Fibroblast of skin of abdomen (primary cell): ENCODE measurements around the gene ADCY1.

ENCODE experiments used
- DNase-seq: peaks from one replicate; pipeline ENCODE4 v3.0.0-alpha.2; 2013

ADCY1 gene

DNA sequence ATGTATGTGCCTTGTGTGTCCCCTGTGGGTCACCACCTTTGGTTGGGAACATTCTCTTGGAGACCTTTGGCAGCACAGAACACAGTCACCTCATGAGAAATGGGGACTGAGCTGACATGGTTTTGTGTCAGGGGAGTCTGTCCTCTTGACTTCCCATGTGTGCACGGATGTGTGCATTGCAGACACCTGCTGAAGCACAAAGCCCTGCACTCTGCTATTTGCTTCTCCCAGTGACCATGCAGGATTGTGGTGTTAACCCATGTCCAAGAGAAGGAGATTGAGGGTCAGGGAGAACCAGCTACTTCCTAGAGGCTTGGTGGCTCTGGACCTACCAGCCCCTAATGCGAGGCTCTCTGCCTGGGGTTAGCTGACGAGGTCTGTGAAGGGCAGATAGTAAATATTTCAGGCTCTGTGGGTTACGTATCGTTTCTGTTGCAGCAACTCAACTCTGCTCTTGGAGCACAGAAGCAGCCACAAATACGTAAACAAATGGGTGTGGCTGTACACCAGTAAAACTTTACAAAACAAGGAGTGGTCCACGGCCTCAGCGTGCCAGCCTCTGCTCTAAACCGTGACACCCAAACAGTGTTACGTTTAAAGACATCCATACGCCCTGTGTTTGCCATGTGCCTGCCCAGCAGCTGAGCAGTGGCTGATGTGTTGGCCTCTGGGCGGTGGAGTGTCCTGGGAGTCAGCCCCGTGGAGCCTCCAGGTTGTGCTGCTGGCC, 51.7 kb downstream of the ADCY1 start:
- no peak for DNase-seq

DNA sequence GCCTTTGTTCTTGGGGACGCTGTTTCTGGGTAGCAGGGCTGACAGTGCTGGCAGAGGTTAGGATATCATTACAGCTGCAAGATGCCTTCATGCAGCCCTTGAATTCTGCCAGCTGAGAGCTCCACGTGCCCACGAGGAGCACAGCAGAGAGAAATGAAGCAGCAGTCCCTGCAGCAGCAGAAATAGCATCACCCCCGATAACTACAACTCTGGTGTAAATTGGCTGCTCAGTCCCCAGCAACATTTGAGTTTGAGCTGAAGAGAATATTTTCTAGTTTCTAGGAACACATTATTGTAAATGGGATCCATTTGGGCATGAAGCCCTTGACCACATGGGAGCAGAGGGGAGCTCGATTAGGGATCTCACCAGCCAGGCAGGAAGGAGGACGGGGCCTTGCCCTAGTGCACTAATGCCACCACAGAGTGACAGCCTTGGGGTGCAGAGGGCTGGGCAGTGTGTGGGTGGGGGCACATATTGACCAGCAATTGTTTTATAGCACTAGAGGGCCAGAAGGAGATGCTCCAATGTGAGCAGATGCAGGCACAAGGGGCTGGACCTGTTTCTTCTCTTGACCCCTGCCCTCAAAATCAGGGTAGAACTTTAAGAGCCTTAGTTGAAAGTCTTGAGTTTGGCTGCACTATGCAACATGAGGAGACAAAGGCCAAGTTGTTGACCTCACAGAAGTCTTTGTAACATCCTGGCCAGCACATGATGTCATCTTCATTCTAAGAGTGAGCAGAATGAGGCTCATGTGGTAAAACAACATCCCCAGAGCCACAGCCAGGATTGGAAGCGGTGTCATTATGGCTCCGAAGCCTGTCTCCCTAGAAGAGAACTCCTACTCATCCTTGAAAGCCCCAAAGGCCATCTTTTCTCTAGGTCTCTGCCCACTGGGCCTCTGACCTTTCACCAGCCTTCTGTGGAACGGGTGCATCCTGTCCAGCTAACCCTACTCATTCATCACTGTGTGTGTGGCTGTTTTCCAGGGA, 52.6 kb downstream of the ADCY1 start:
- DNase-seq, result no peak

DNA sequence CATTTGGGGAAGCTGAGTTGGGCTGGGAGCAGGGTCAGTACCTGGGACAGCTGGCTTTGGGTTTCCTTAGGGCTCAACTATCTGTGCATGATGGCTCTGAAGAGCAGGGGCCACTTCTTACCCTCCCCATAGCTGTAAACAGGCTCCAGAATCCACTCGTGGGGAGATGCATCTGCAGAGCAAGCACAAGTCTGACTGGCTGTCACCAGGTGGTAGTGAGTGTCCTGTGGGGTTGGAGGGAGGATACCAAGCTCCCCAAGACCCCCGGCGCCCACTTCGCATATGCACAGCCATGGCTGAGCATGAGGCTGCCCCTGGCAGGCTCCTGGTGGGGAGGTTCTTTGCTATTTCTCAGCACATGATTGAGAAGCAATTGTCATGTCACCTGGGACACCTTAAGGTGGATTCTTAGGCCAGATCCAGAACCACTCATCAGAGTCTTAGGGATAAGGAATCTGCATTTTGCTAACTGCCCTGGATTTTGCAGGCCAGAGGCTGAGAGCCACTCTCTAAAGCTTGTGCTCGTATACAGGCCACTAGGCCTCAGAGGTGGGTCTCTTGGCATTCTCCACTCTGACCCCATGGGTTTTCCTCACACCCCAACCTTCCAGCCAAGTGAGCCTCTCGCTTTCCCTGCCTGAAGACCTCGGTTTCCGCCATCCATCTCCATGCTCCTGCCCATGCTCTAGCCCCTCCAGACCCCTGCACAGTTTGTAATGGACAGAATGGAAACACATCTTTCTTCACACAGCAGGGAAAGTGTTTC, 53.7 kb downstream of the ADCY1 start:
- no peak for DNase-seq

- DNase-seq, result no peak
These were observed 57.4 kb downstream of the ADCY1 start for GRCh38 chr7:45631569-45631968.

GRCh38 chr7:45636733-45637132, 62.6 kb downstream of the ADCY1 start:
- DNase-seq, result no peak

GRCh38 chr7:45638916-45639315, 64.7 kb downstream of the ADCY1 start:
- no peak for DNase-seq

DNA sequence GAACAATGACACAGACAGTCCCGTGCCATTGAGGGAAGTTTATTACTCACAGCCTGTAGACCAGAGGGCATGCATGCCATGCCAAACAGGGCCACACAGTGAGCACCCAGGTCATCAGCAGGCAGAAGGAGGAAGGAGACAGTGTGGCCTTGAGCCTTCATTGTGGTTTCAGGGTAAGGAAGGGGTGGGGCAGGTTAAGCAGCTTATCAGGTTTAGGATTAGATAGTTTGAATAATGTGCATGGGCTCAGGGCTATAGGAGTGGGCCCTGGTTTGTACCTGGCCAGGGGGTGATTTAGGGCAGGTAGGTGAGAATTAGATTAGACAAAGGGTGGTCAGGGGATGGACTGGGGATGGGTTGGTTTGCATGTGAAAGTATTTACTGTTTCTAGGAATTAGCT, 67.9 kb downstream of the ADCY1 start:
- DNase-seq, result no peak

DNA sequence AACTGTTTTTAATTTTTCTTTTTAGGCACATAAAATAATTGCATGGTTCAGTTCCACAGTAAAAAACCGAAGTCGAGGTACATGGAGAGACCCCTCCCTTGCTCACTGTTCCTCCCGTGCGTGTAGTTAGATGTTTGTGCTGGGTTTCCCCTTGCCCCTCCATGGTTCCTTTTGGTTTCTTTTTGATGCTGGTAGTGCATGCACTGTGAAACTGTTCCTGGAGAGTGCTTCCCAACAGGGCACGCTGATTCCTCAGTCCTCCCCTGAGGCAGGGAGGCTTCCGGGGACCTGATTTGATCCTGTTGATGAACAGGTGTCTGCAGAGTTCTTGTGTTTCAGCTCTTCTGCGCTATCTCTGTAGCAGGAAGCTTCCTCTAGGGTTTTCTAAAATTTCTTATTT, 69.5 kb downstream of the ADCY1 start:
- DNase-seq, result no peak

GRCh38 chr7:45644237-45644636, 70.1 kb downstream of the ADCY1 start:
- no peak for DNase-seq

GRCh38 chr7:45645141-45645969, 71.2 kb downstream of the ADCY1 start:
- no peak for DNase-seq

- DNase-seq, result no peak
These were observed 72.1 kb downstream of the ADCY1 start for GRCh38 chr7:45646207-45646821.

DNA sequence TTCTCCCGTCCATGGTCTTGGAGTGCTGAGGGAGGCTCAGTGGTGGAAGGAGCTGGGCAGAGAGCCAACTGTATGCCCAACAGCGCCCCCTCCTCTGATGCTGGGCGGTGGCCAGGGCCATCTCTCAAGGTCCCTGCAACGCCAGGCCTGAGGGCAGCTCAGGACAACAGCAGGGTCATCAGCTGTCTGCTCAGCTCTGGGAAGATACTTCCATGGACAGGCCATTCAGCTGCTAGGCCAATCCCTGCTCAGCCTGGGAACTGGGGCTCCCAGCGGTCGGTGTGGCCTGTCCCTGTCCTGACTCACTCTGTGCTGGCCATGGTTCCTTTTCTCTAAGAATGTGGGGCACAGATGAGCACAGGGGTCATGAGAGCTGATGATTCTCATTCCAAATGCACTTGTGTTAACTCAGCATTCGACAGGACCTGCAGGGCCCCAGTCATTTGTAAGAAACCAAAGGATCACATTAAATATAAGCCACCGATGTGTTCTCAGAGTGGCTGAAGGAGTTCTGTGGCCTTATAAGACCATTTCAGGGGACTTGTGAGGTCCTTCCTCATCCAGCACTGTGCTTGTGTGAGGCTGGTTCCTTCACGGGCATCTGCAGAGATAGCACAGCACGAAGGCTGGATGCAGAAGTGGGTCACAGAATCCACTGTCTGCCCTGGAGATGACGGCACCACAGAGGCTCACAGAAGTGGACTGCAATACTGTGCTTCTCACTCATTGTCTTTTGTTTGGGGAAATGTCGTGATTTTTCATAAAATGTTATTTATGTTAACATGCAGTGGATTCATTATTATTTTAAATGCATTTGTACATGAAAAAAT, 73.0 kb downstream of the ADCY1 start:
- no peak for DNase-seq

GRCh38 chr7:45647967-45648670, 74.0 kb downstream of the ADCY1 start:
- no peak for DNase-seq

DNA sequence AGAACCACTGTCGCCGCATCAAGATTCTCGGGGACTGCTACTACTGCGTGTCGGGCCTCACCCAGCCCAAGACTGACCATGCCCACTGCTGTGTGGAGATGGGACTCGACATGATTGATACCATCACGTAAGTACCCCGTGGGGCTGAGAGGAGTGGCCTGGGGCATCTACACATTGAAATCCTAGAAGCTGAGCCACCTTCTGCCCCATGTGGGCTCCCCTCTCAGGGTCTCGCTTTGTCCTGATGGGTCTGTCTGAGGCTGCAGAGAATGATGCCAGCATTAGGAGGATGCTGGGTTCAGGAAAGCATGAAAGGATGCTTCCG, 74.5 kb downstream of the ADCY1 start:
- no peak for DNase-seq

DNA sequence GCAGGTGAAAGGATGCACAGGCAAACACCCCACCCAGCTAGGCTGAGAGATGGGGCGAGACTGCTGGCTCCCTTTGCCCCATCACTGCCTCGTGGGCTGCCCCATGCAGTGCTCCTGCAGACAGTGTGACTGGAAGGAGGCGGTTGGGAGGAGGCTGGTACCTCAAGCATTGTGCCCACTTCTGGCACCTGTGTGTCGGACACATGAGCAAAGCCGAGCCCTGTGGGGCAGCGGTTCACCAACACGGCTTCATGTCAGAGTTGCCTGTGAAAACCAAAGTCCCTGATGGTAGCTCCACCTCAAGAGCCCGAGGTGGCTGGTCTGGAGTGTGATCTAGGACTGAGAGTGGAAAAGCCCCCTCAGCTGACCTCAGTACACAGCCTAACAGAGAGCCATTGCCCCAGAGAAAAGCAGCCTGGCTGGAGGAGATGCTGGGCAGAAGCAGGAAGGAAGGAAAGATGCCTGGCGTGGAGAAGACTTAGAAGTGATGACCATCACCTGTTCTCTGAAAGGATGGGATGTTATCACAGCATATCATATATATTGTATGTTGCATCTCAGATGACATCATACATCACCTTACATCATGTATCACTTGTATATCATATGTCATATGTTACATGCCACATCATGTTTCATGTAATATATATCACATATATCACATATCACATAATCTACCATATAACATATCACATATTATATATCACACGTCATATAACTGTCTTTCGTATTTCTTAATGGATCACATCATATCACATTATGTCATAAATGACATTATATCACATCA, 75.6 kb downstream of the ADCY1 start:
- DNase-seq, result no peak

GRCh38 chr7:45650404-45651394, 76.5 kb downstream of the ADCY1 start:
- no peak for DNase-seq

DNA sequence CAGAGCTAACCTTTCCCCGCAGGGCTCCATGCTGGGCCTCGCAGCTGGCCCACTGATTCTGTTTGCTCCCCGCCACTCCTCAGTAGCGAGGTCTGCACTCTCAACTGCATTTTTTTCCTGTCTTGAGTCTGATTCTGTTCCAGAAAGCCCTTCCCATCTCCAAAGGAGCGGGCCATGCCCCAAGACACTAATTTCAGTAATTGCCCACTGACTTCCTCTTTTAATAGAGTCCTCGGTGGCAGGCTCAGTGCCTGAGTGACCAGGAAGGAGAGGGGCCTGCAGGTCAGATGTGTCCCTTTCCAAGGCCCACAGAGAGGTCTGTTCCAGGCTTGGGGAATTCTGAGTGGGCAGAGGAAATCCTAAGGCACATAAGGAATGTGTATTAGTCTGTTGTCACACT, 77.4 kb downstream of the ADCY1 start:
- no peak for DNase-seq

GRCh38 chr7:45652630-45653029, 78.5 kb downstream of the ADCY1 start:
- no peak for DNase-seq
